Neural cell (in vitro differentiated cells): ENCODE data around the gene PSMA6. TPM values are rescaled to one million over a fixed set of nuclear protein-coding genes. Genes with fewer than 3 reads are reported as not detected.

ENCODE experiments used
- H2AFZ ChIP-seq: fragments of 200-600, 300-800 bp; sonication (generic), shearing (Covaris generic); 2 replicates; pipeline ENCODE4 v1.6.0; 2014; ENCODE audit warnings: low read depth, mild to moderate bottlenecking, antibody characterized with exemption, low read length, moderate library complexity
- H3F3A ChIP-seq: fragments of 200-600 bp; shearing (Covaris generic); 2 replicates; pipeline ENCODE4 v1.6.1; 2016; ENCODE audit warnings: mild to moderate bottlenecking, moderate library complexity, mixed read lengths, antibody characterized with exemption, low read length; ENCODE audit not compliant: insufficient read depth, poor library complexity, severe bottlenecking
- H3K27ac ChIP-seq: fragments of 200-600, 300-800 bp; sonication (generic), shearing (Covaris generic); 2 replicates; pipeline ENCODE4 v1.5.1; 2014; ENCODE audit warnings: mild to moderate bottlenecking, low read length, moderate library complexity
- H3K27me3 ChIP-seq: fragments of 300-800, 200-600 bp; sonication (generic), shearing (Covaris generic); 2 replicates; pipeline ENCODE4 v1.6.0; 2014; ENCODE audit warnings: mild to moderate bottlenecking, low read depth, low read length, moderate library complexity; ENCODE audit not compliant: insufficient read depth
- H3K36me3 ChIP-seq: fragments of 300-800, 200-600 bp; sonication (generic), shearing (Covaris generic); 2 replicates; pipeline ENCODE4 v1.5.1; 2014; ENCODE audit warnings: mild to moderate bottlenecking, antibody characterized with exemption, low read length, moderate library complexity; ENCODE audit not compliant: insufficient read depth
- H3K4me2 ChIP-seq: fragments of 300-800, 200-600 bp; sonication (generic), shearing (Covaris generic); 2 replicates; pipeline ENCODE4 v1.6.0; 2014; ENCODE audit warnings: mild to moderate bottlenecking, low read length
- H3K4me3 ChIP-seq: fragments of 300-800, 200-600 bp; sonication (generic), shearing (Covaris generic); 2 replicates; pipeline ENCODE4 v1.5.1; 2014; ENCODE audit warnings: mild to moderate bottlenecking, low read length, moderate library complexity
- H3K79me2 ChIP-seq: fragments of 200-600 bp; shearing (Covaris generic); replicated peaks from 2 replicates; pipeline ENCODE4 v1.6.0; 2014; ENCODE audit warnings: mild to moderate bottlenecking, low read length, moderate library complexity; ENCODE audit not compliant: insufficient read depth
- H3K9ac ChIP-seq: fragments of 300-800, 200-600 bp; sonication (generic), shearing (Covaris generic); 2 replicates; pipeline ENCODE4 v1.6.1; 2016; ENCODE audit warnings: mild to moderate bottlenecking, low read length, mixed read lengths
- H3K9me2 ChIP-seq: fragments of 200-600 bp; shearing (Covaris generic); 2 replicates; pipeline ENCODE4 v1.6.1; 2016; ENCODE audit warnings: mild to moderate bottlenecking, low read length, mixed read lengths; ENCODE audit not compliant: insufficient read depth
- H3K9me3 ChIP-seq: fragments of 200-600, 300-800 bp; sonication (generic), shearing (Covaris generic); 2 replicates; pipeline ENCODE4 v1.6.1; 2016; ENCODE audit warnings: mild to moderate bottlenecking, mixed run types, low read length, moderate library complexity, mixed read lengths
- H4K20me1 ChIP-seq: fragments of 200-600 bp; shearing (Covaris generic); 2 replicates; pipeline ENCODE4 v1.6.1; 2016; ENCODE audit warnings: mild to moderate bottlenecking, mixed run types; ENCODE audit not compliant: insufficient read depth
- EZH2 ChIP-seq: fragments of 200-600, 300-800 bp; shearing (Covaris generic), sonication (generic); IDR thresholded peaks from 2 replicates; pipeline ENCODE4 v1.6.1; 2014; ENCODE audit warnings: antibody characterized with exemption, low read length, borderline replicate concordance, mild to moderate bottlenecking; ENCODE audit not compliant: insufficient read depth, poor library complexity, severe bottlenecking
- MXI1 ChIP-seq: fragments of 450-650 bp; conservative IDR thresholded peaks from 2 replicates; pipeline ENCODE4 v1.6.1; 2014; ENCODE audit warnings: antibody characterized with exemption, mild to moderate bottlenecking; ENCODE audit not compliant: poor library complexity, severe bottlenecking
- POLR2AphosphoS5 ChIP-seq: IDR thresholded peaks from 2 replicates; pipeline ENCODE4 v1.6.1; 2012
- SMC3 ChIP-seq: fragments of 450-650 bp; conservative IDR thresholded peaks from 2 replicates; pipeline ENCODE4 v1.6.1; 2014; ENCODE audit warnings: antibody characterized with exemption, mild to moderate bottlenecking, moderate library complexity; ENCODE audit not compliant: poor library complexity
- TAF1 ChIP-seq: IDR thresholded peaks from 2 replicates; pipeline ENCODE4 v1.6.1; 2012; ENCODE audit warnings: low read depth
- polyA plus RNA-seq: library from polyadenylated mRNA; depleted of rRNA; stranded (reverse); fragments of >200 nt; gene quantifications from 2 replicates; pipeline ENCODE4 v1.2.3, GENCODE V29; 2014
- TF ChIP-seq, protein P1 (sequence below): fragments of 450-650 bp; IDR thresholded peaks from 2 replicates; pipeline ENCODE4 v1.5.1; 2014; ENCODE audit warnings: antibody characterized with exemption, mild to moderate bottlenecking, moderate library complexity; ENCODE audit not compliant: poor library complexity, severe bottlenecking
- TF ChIP-seq, protein P2 (sequence below): IDR thresholded peaks from 2 replicates; pipeline ENCODE4 v1.6.1; 2012; ENCODE audit warnings: borderline replicate concordance

Gene PSMA6
- polyA plus RNA-seq, 1 donor from 2014 or later: 405 TPM

DNA sequence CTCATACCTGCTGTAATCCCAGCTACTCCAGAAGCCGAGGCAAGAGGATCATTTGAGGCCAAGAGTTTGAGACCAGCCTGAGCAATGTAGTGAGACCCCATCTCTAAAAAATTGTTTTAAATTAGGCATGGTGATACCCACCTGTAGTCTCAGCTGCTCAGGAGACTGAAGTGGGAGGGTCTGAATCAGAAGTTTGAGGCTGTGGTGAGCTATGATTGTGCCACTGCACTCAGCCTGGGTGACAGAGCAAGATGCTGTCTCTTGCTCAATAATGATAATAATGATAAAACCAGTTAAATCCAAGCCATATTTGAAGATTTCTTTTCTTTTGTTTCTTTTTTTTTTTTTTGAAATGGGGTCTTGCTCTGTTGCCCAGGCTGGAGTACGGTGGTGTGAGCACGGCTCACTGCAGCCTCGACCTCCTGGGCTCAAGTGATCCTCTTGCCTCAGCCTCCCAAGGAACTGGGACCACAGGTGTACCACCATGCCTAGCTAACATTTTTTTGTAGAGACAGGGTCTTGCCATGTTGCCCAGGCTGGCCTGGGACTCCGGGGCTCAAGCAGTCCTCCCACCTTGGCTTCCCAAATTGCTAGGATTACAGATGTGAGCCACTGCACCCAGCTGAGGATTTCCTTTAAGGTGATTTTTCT is 12.8 kb downstream of the PSMA6 start:
- H3K79me2 ChIP-seq: peaks cover 64% of the 10 kb centered on the region
- no peak overlapping the region for H3K9ac ChIP-seq
- no peaks in the 10 kb centered on the region for H3K9me2 ChIP-seq
- H2AFZ ChIP-seq: no peak overlapping the region
- H3K36me3 ChIP-seq: no peaks in the 10 kb centered on the region
- H3K4me2 ChIP-seq: no peak overlapping the region
- TF ChIP-seq TAF1: no peak
- no peak for TF ChIP-seq MXI1
- no peaks in the 10 kb centered on the region for H3F3A ChIP-seq
- no peak overlapping the region for H3K27ac ChIP-seq
- H3K4me3 ChIP-seq: no peak overlapping the region
- H4K20me1 ChIP-seq: no peaks in the 10 kb centered on the region
- no peaks in the 10 kb centered on the region for H3K9me3 ChIP-seq
- H3K27me3 ChIP-seq: no peaks in the 10 kb centered on the region

DNA sequence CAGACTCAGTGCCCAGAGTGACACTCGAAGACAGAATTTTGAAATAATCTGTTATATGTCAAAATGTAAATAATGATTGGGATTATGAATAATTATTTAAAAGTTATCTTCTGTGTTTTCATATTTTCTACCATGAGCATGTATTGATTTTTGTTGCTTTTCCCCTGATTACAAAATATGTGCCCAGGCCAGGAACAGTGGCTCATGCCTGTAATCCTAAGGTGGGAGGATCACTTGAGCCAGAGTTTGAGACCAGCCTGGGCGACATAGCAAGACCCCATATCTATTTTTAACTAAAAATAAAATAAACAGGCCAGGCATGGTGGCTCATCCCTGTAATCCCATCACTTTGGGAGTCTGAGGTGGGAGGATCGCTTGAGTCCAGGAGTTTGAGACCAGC is 13.5 kb downstream of the PSMA6 start:
- Histone ChIP-seq H3K27ac (no peak overlapping the region), H3K79me2 (peaks cover 58% of the 10 kb centered on the region), H2AFZ (no peak overlapping the region), H3K4me2 (no peak overlapping the region), H3K27me3 (no peaks in the 10 kb centered on the region), H3F3A (no peaks in the 10 kb centered on the region), H3K36me3 (no peaks in the 10 kb centered on the region), H3K9ac (no peak overlapping the region), H3K9me2 (no peaks in the 10 kb centered on the region), H3K4me3 (no peak overlapping the region), H3K9me3 (no peaks in the 10 kb centered on the region), H4K20me1 (no peaks in the 10 kb centered on the region)
- TF ChIP-seq, protein P1, sequence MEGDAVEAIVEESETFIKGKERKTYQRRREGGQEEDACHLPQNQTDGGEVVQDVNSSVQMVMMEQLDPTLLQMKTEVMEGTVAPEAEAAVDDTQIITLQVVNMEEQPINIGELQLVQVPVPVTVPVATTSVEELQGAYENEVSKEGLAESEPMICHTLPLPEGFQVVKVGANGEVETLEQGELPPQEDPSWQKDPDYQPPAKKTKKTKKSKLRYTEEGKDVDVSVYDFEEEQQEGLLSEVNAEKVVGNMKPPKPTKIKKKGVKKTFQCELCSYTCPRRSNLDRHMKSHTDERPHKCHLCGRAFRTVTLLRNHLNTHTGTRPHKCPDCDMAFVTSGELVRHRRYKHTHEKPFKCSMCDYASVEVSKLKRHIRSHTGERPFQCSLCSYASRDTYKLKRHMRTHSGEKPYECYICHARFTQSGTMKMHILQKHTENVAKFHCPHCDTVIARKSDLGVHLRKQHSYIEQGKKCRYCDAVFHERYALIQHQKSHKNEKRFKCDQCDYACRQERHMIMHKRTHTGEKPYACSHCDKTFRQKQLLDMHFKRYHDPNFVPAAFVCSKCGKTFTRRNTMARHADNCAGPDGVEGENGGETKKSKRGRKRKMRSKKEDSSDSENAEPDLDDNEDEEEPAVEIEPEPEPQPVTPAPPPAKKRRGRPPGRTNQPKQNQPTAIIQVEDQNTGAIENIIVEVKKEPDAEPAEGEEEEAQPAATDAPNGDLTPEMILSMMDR: no peak
- TF ChIP-seq SMC3 (no peak), POLR2AphosphoS5 (no peak), MXI1 (no peak), EZH2 (no peak)
- TF ChIP-seq, protein P2, sequence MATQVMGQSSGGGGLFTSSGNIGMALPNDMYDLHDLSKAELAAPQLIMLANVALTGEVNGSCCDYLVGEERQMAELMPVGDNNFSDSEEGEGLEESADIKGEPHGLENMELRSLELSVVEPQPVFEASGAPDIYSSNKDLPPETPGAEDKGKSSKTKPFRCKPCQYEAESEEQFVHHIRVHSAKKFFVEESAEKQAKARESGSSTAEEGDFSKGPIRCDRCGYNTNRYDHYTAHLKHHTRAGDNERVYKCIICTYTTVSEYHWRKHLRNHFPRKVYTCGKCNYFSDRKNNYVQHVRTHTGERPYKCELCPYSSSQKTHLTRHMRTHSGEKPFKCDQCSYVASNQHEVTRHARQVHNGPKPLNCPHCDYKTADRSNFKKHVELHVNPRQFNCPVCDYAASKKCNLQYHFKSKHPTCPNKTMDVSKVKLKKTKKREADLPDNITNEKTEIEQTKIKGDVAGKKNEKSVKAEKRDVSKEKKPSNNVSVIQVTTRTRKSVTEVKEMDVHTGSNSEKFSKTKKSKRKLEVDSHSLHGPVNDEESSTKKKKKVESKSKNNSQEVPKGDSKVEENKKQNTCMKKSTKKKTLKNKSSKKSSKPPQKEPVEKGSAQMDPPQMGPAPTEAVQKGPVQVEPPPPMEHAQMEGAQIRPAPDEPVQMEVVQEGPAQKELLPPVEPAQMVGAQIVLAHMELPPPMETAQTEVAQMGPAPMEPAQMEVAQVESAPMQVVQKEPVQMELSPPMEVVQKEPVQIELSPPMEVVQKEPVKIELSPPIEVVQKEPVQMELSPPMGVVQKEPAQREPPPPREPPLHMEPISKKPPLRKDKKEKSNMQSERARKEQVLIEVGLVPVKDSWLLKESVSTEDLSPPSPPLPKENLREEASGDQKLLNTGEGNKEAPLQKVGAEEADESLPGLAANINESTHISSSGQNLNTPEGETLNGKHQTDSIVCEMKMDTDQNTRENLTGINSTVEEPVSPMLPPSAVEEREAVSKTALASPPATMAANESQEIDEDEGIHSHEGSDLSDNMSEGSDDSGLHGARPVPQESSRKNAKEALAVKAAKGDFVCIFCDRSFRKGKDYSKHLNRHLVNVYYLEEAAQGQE: no peak

DNA sequence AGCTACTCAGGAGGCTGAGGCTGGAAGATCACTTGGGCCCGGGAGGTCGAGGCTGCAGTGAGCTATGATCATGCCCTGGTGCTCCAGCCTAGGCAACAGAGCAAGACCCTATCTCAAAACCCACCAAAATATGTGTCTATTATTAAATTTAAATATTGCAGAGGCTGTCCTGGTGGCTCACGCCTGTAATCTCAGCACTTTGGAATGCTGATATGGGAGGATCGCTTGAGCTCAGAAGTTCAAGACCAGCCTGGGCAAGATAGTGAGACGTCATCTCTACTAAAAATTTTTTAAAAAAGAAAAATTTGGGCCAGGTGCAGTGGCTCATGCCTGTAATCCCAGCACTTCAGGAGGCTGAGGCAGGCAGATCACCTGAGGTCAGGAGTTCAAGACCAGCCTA is 13.9 kb downstream of the PSMA6 start:
- Histone ChIP-seq H3K27me3 (no peaks in the 10 kb centered on the region), H3K4me2 (no peak overlapping the region), H3K36me3 (no peaks in the 10 kb centered on the region), H3F3A (no peaks in the 10 kb centered on the region), H4K20me1 (no peaks in the 10 kb centered on the region), H3K9me2 (no peaks in the 10 kb centered on the region), H3K27ac (no peak overlapping the region), H3K79me2 (peaks cover 54% of the 10 kb centered on the region), H2AFZ (no peak overlapping the region), H3K9me3 (no peaks in the 10 kb centered on the region), H3K4me3 (no peak overlapping the region), H3K9ac (no peak overlapping the region)
- no peak for TF ChIP-seq SMC3
